Mesendoderm (in vitro differentiated cells): Measurements from ENCODE around the gene SEBOX. TPM values are rescaled to one million over a fixed set of nuclear protein-coding genes. Genes with fewer than 3 reads are reported as not detected.

Experiments
- DNase-seq: peaks from one replicate; pipeline ENCODE4 v3.0.0; 2013
- H2AK5ac ChIP-seq: 2 replicates; pipeline ENCODE4 v1.6.1; 2013; ENCODE audit warnings: low read length, inconsistent platforms
- H2BK120ac ChIP-seq: 2 replicates; pipeline ENCODE4 v1.6.1; 2013; ENCODE audit warnings: low read depth, mild to moderate bottlenecking, low read length, moderate library complexity, mixed read lengths
- H2BK15ac ChIP-seq: replicated peaks from 2 replicates; pipeline ENCODE4 v1.6.1; 2013; ENCODE audit warnings: low read depth, mild to moderate bottlenecking, moderate library complexity
- H2BK5ac ChIP-seq: 2 replicates; pipeline ENCODE4 v1.6.1; 2013; ENCODE audit warnings: low read length, inconsistent platforms
- H3K18ac ChIP-seq: 2 replicates; pipeline ENCODE4 v1.6.1; 2013; ENCODE audit warnings: mild to moderate bottlenecking, low read length, mixed read lengths
- H3K23ac ChIP-seq: one replicate; pipeline ENCODE4 v1.6.1; 2013; ENCODE audit warnings: low read length
- H3K27ac ChIP-seq: 2 replicates; pipeline ENCODE4 v1.5.1; 2013; ENCODE audit warnings: low read depth, mild to moderate bottlenecking, inconsistent platforms, low read length, moderate library complexity
- H3K27me3 ChIP-seq: 2 replicates; pipeline ENCODE4 v1.6.1; 2013; ENCODE audit warnings: low read length, control low read depth, mild to moderate bottlenecking, inconsistent platforms; ENCODE audit not compliant: insufficient read depth, poor library complexity
- H3K36me3 ChIP-seq: 2 replicates; pipeline ENCODE4 v1.6.1; 2013; ENCODE audit warnings: low read length, inconsistent platforms; ENCODE audit not compliant: control insufficient read depth, insufficient read depth
- H3K4ac ChIP-seq: one replicate; pipeline ENCODE4 v1.6.1; 2013; ENCODE audit warnings: low read depth, mild to moderate bottlenecking, low read length, moderate library complexity
- H3K4me1 ChIP-seq: 2 replicates; pipeline ENCODE4 v1.6.1; 2013; ENCODE audit warnings: low read depth, low read length, inconsistent platforms; ENCODE audit not compliant: control insufficient read depth
- H3K4me2 ChIP-seq: 2 replicates; pipeline ENCODE4 v1.6.1; 2013; ENCODE audit warnings: low read length
- H3K4me3 ChIP-seq: 2 replicates; pipeline ENCODE4 v1.5.1; 2013; ENCODE audit warnings: mild to moderate bottlenecking, low read length
- H3K56ac ChIP-seq: one replicate; pipeline ENCODE4 v1.6.1; 2013; ENCODE audit warnings: low read length
- H3K79me1 ChIP-seq: 2 replicates; pipeline ENCODE4 v1.6.1; 2013; ENCODE audit warnings: low read length, inconsistent platforms
- H3K79me2 ChIP-seq: 2 replicates; pipeline ENCODE4 v1.6.1; 2013; ENCODE audit warnings: mild to moderate bottlenecking, low read length; ENCODE audit not compliant: control insufficient read depth, insufficient read depth
- H3K9ac ChIP-seq: 2 replicates; pipeline ENCODE4 v1.6.1; 2013; ENCODE audit warnings: low read length, inconsistent platforms
- H4K5ac ChIP-seq: one replicate; pipeline ENCODE4 v1.6.1; 2013; ENCODE audit warnings: low read length
- H4K8ac ChIP-seq: one replicate; pipeline ENCODE4 v1.6.1; 2013; ENCODE audit warnings: low read depth, mild to moderate bottlenecking, control low read depth, low read length, moderate library complexity
- WGBS: extraction: QIAGEN DNeasy Blood & Tissue Kit; methylation state at CpG from one replicate; pipeline ENCODE4 v1.1.7; 2013; ENCODE audit warnings: low lambda C conversion rate, missing lambda C conversion rate; ENCODE audit not compliant: insufficient coverage; ENCODE audit errors: extremely low coverage; 5-methylcytosine and 5-hydroxymethylcytosine counted together
- polyA plus RNA-seq, 2 experiments: library from polyadenylated mRNA; stranded (reverse); fragments of 200-250 nt; gene quantifications; one replicate each; pipeline ENCODE4 v1.2.3, GENCODE V29; 2013

The SEBOX gene
- not detected for polyA plus RNA-seq (2013, experiment 1 of 2)
- not detected for polyA plus RNA-seq (2013, experiment 2 of 2)

- no peak within 1 kb of the TSS for H3K56ac ChIP-seq
- DNase-seq: no peak
- no peaks in the 10 kb centered on the region for H3K79me2 ChIP-seq
- no peak within 1 kb of the TSS for H3K23ac ChIP-seq
- no peak within 1 kb of the TSS for H2BK120ac ChIP-seq
- H3K4me1 ChIP-seq: no peaks in the 10 kb centered on the region
- H4K5ac ChIP-seq: no peak within 1 kb of the TSS
- H3K79me1 ChIP-seq: no peaks in the 10 kb centered on the region
- H3K9ac ChIP-seq: no peak within 1 kb of the TSS
- H3K27me3 ChIP-seq: no peaks in the 10 kb centered on the region
- H4K8ac ChIP-seq: no peak within 1 kb of the TSS
- no peak within 1 kb of the TSS for H2BK15ac ChIP-seq
- H3K27ac ChIP-seq: no peak within 1 kb of the TSS
- H2AK5ac ChIP-seq: no peak within 1 kb of the TSS
- no peak within 1 kb of the TSS for H3K4me2 ChIP-seq
- no peak within 1 kb of the TSS for H3K18ac ChIP-seq
- no peak within 1 kb of the TSS for H2BK5ac ChIP-seq
- no CpG with 5 or more reads among the region's 13 CpGs for WGBS
- no peaks in the 10 kb centered on the region for H3K36me3 ChIP-seq
- H3K4ac ChIP-seq: no peak within 1 kb of the TSS
- H3K4me3 ChIP-seq: no peak within 1 kb of the TSS
These were observed at the start of gene SEBOX for GRCh38 chr17:28364665-28365363. Gene SEBOX, minus strand, starts transcription at chr17:28365199. Its CDS starts 48 bp downstream, at chr17:28365151.

- Histone ChIP-seq H2BK15ac (no peak overlapping the region), H3K79me2 (no peaks in the 10 kb centered on the region), H3K18ac (no peak overlapping the region), H2BK120ac (no peak overlapping the region), H3K56ac (no peak overlapping the region), H3K9ac (no peak overlapping the region), H3K27me3 (no peaks in the 10 kb centered on the region), H2AK5ac (no peak overlapping the region), H3K27ac (no peak overlapping the region), H2BK5ac (no peak overlapping the region), H3K36me3 (no peaks in the 10 kb centered on the region), H4K8ac (no peak overlapping the region), H4K5ac (no peak overlapping the region), H3K23ac (no peak overlapping the region), H3K79me1 (no peaks in the 10 kb centered on the region), H3K4me1 (peaks cover 5% of the 10 kb centered on the region), H3K4me2 (no peak overlapping the region), H3K4ac (no peak overlapping the region), H3K4me3 (no peak overlapping the region)
- no peak for DNase-seq
- no CpG with 5 or more reads among the region's 7 CpGs for WGBS
These were observed 48.8 kb upstream of the SEBOX start for GRCh38 chr17:28413804-28414203.

- no peak overlapping the region for H3K23ac ChIP-seq
- peaks cover 13% of the 10 kb centered on the region for H3K4me1 ChIP-seq
- H3K79me1 ChIP-seq: no peaks in the 10 kb centered on the region
- H3K4me3 ChIP-seq: no peak overlapping the region
- no peak overlapping the region for H3K56ac ChIP-seq
- no peak for DNase-seq
- no peak overlapping the region for H4K5ac ChIP-seq
- WGBS: no CpG with 5 or more reads among the region's 3 CpGs
- H3K27me3 ChIP-seq: no peaks in the 10 kb centered on the region
- H2BK15ac ChIP-seq: no peak overlapping the region
- H3K4ac ChIP-seq: no peak overlapping the region
- no peak overlapping the region for H2BK120ac ChIP-seq
- H3K36me3 ChIP-seq: no peaks in the 10 kb centered on the region
- no peak overlapping the region for H2AK5ac ChIP-seq
- H3K27ac ChIP-seq: no peak overlapping the region
- no peak overlapping the region for H2BK5ac ChIP-seq
- no peak overlapping the region for H3K18ac ChIP-seq
- H3K9ac ChIP-seq: no peak overlapping the region
- no peak overlapping the region for H3K4me2 ChIP-seq
- H3K79me2 ChIP-seq: no peaks in the 10 kb centered on the region
- no peak overlapping the region for H4K8ac ChIP-seq
These were observed 47.1 kb upstream of the SEBOX start for GRCh38 chr17:28412099-28412498.

- no peak overlapping the region for H3K4me2 ChIP-seq
- H3K79me1 ChIP-seq: no peaks in the 10 kb centered on the region
- H3K4ac ChIP-seq: peak overlapping the region; percentile 58
- no CpG with 5 or more reads among the region's 1 CpG for WGBS
- H3K36me3 ChIP-seq: no peaks in the 10 kb centered on the region
- H3K18ac ChIP-seq: peak overlapping the region; percentile 65
- H3K4me3 ChIP-seq: no peak overlapping the region
- no peak overlapping the region for H4K5ac ChIP-seq
- peak overlapping the region; percentile 2 for H3K9ac ChIP-seq
- no peaks in the 10 kb centered on the region for H3K79me2 ChIP-seq
- H2BK15ac ChIP-seq: no peak overlapping the region
- H3K56ac ChIP-seq: peak overlapping the region; percentile 40
- peaks cover 21% of the 10 kb centered on the region for H3K4me1 ChIP-seq
- DNase-seq: peak; percentile 91
- H3K27me3 ChIP-seq: no peaks in the 10 kb centered on the region
- H2BK120ac ChIP-seq: no peak overlapping the region
- H2BK5ac ChIP-seq: peak overlapping the region; percentile 0
- H2AK5ac ChIP-seq: no peak overlapping the region
- peak overlapping the region; percentile 40 for H3K27ac ChIP-seq
- peak overlapping the region; percentile 43 for H4K8ac ChIP-seq
- no peak overlapping the region for H3K23ac ChIP-seq
These were observed 42.9 kb upstream of the SEBOX start for GRCh38 chr17:28407974-28408306.

GRCh38 chr17:28407130-28407973 lies 42.4 kb upstream of the SEBOX start:
- Histone ChIP-seq H3K4ac (peak overlapping the region; percentile 75), H4K5ac (no peak overlapping the region), H3K9ac (peak overlapping the region; percentile 30), H4K8ac (no peak overlapping the region), H2AK5ac (no peak overlapping the region), H3K4me2 (no peak overlapping the region), H3K79me2 (no peaks in the 10 kb centered on the region), H3K79me1 (no peaks in the 10 kb centered on the region), H2BK15ac (no peak overlapping the region), H3K4me1 (peaks cover 23% of the 10 kb centered on the region), H3K4me3 (no peak overlapping the region), H2BK120ac (peak overlapping the region; percentile 49), H3K27ac (peak overlapping the region; percentile 85), H2BK5ac (no peak overlapping the region), H3K27me3 (no peaks in the 10 kb centered on the region), H3K36me3 (no peaks in the 10 kb centered on the region), H3K56ac (peak overlapping the region; percentile 65), H3K23ac (no peak overlapping the region), H3K18ac (peak overlapping the region; percentile 85)
- no peak for DNase-seq
- whole genome bisulfite sequencing: no CpG with 5 or more reads among the region's 5 CpGs
